Lower leg skin (tissue), 4 donors: ENCODE data around the gene BANF1. TPM values are rescaled to one million over a fixed set of nuclear protein-coding genes. Genes with fewer than 3 reads are reported as not detected.

Source experiments
- DNase-seq, 2 donors: peaks; one replicate each; pipeline ENCODE4 v3.0.0-alpha.2; 2019; ENCODE audit warnings: low spot score in 2 of 2
- H3K4me3 ChIP-seq: fragments of 200-600 bp; sonication (generic); 2 replicates; pipeline ENCODE4 v1.5.1; 2017; ENCODE audit warnings: mild to moderate bottlenecking, low read depth; ENCODE audit not compliant: poor library complexity, severe bottlenecking
- POLR2A ChIP-seq, 2 donors: fragments of 450-650 bp; IDR thresholded peaks; one replicate each; pipeline ENCODE4 v1.6.1; 2016 to 2017; ENCODE audit warnings: antibody characterized with exemption in 2 of 2, mild to moderate bottlenecking in 1 of 2, moderate library complexity in 1 of 2
- WGBS, 2 donors: methylation state at CpG; one replicate each; pipeline ENCODE4 v1.1.5; 2018; 5-methylcytosine and 5-hydroxymethylcytosine counted together
- intact Hi-C: fragments of 100-400 bp; cut with DNase I; formaldehyde crosslinking; loops from one replicate; pipeline ENCODE4 v1.15.0; 2023; ENCODE audit warnings: low total_unique reads
- total RNA-seq, 4 donors: library from RNA; depleted of rRNA; stranded (reverse); fragments of >200 nt; gene quantifications; one replicate each; pipeline ENCODE4 v1.1.0, GENCODE V29; 2016
- TF ChIP-seq, protein P1 (sequence below), 3 donors: fragments of 450-650 bp; IDR thresholded peaks; one replicate each; pipeline ENCODE4 v1.5.1; 2016; ENCODE audit warnings: antibody characterized with exemption in 3 of 3, mild to moderate bottlenecking in 3 of 3, moderate library complexity in 2 of 3

BANF1 gene
- total RNA-seq, 4 donors from 2014 or later = 29.3 to 41.0 (median 36.1) TPM

DNA sequence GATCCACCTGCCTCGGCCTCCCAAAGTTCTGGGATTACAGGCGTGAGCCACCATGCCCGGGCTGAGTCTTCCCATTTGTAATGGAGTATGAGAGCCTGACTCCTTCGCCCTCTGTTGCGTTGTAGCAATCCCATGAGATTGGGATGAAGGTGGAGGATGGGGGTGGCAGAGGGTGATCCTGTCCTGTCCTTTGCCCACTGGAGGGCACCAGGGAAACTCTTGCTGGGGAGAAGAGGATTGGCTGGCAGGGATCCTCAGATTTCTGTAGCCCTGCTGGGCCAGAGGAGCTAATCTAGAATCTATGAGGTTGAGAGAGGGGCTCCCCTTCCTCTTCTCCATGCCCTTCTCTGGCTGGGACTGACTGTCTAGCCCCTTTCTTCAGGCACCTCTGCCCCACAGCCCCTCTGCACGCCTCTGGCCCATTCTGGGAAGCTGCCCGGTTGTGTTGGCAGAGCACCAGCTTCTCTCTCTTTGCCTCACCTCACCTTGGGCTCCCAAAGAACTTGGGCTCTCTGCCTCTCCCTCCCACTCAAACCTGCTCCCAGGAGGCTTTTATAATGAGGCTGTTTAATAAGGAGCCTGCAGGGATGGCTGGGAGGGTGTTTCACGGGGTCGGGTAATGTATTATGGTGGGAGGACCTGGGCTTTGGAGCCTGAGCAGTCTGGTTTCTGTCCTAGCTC lies 33.5 kb downstream of the BANF1 start:
- DNase-seq = no peak
- WGBS, 2 donors = 62 to 71% methylated on average over 9 of the region's 9 CpGs
- no peak for TF ChIP-seq POLR2A (IDR thresholded peaks at IDR 0.05)
- TF ChIP-seq, protein P1, sequence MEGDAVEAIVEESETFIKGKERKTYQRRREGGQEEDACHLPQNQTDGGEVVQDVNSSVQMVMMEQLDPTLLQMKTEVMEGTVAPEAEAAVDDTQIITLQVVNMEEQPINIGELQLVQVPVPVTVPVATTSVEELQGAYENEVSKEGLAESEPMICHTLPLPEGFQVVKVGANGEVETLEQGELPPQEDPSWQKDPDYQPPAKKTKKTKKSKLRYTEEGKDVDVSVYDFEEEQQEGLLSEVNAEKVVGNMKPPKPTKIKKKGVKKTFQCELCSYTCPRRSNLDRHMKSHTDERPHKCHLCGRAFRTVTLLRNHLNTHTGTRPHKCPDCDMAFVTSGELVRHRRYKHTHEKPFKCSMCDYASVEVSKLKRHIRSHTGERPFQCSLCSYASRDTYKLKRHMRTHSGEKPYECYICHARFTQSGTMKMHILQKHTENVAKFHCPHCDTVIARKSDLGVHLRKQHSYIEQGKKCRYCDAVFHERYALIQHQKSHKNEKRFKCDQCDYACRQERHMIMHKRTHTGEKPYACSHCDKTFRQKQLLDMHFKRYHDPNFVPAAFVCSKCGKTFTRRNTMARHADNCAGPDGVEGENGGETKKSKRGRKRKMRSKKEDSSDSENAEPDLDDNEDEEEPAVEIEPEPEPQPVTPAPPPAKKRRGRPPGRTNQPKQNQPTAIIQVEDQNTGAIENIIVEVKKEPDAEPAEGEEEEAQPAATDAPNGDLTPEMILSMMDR (IDR thresholded peaks at IDR 0.05) = no peak
- H3K4me3 ChIP-seq = no peak overlapping the region
- intact Hi-C loops = no loop called here

GRCh38 chr11:66036334-66036710 lies 34.0 kb downstream of the BANF1 start:
- WGBS, 2 donors = 77 to 81% methylated on average over 5 of the region's 5 CpGs

GRCh38 chr11:66037327-66037726 lies 35.0 kb downstream of the BANF1 start:
- WGBS, 2 donors = 92 to 95% methylated on average over 3 of the region's 3 CpGs

More at GRCh38 chr11:66036334-66036710, 34.0 kb downstream of the BANF1 start:
- TF ChIP-seq, protein P1 (IDR thresholded peaks at IDR 0.05) = no peak
- TF ChIP-seq POLR2A (IDR thresholded peaks at IDR 0.05) = no peak
- no peak for DNase-seq
- intact Hi-C loops = no loop called here
- H3K4me3 ChIP-seq = no peak overlapping the region

GRCh38 chr11:66039765-66040164 lies 37.5 kb downstream of the BANF1 start:
- DNase-seq = no peak
- no peak for TF ChIP-seq POLR2A (IDR thresholded peaks at IDR 0.05)
- TF ChIP-seq, protein P1 (IDR thresholded peaks at IDR 0.05) = no peak
- intact Hi-C loops = no loop called here
- H3K4me3 ChIP-seq = no peak overlapping the region
- 79 to 83% methylated on average over 3 of the region's 3 CpGs for WGBS, 2 donors

More at GRCh38 chr11:66037327-66037726, 35.0 kb downstream of the BANF1 start:
- no peak for DNase-seq
- intact Hi-C loops = no loop called here
- TF ChIP-seq POLR2A (IDR thresholded peaks at IDR 0.05) = no peak
- TF ChIP-seq, protein P1 (IDR thresholded peaks at IDR 0.05) = no peak
- no peak overlapping the region for H3K4me3 ChIP-seq

DNA sequence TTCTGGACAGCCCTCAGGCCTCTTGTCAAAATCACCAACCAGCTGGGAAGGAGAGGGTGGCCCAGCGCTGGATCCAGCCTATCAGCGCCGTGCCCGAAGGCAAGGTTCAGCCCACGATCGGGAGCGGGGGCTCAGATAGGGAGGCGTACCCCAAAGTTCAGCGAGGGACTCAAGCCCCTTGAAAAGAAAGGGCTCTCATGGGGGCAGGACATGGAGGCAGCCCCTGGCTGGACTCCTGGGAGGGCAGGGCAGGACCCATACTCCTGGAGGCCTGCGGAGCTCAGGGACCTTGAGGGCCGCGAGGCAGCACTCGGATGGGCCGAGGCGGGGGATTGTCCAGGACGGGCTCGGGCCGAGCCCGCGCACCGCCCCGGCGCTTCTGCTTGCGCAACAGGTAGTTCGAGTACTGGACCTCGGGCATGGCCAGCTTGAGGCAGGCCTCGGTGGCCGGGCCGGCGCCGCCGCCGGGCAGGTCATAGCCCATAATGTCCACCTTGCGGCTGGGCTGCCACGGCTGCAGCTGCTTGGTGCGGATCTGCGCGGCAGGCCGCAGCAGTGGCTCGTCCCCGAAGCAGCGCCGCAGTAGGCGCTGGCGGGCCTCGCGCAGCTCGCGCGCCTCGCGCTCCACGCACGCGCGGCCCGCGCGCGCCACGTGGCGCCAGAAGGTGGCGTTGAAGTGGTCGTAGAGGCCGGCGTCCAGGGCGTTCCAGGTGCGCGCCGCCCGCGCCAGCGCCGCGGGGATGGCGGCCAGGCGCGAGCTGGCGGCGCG lies 40.1 kb downstream of the BANF1 start:
- no peak for DNase-seq
- intact Hi-C loops = no loop called here
- 95 to 97% methylated on average over 71 to 74 of the region's 81 CpGs for WGBS, 2 donors

More for the DNA sequence above, 40.1 kb downstream of the BANF1 start:
- H3K4me3 ChIP-seq = no peak overlapping the region
- TF ChIP-seq POLR2A (IDR thresholded peaks at IDR 0.05) = no peak
- TF ChIP-seq, protein P1 (IDR thresholded peaks at IDR 0.05) = no peak
